B cell (primary cell): ENCODE measurements around the gene BCL2L11. TPM values are rescaled to one million over a fixed set of nuclear protein-coding genes. Genes with fewer than 3 reads are reported as not detected.

Source experiments
- ATAC-seq: fragments of 200-7000 bp; cut with Tn5 transposase; one replicate; pipeline ENCODE4 v1.10.0; 2021; ENCODE audit warnings: low read depth, mild to moderate bottlenecking, moderate number of reproducible peaks, moderate library complexity
- CTCF ChIA-PET: fragments of 350-600 bp; sonication (Branson Sonifier 250); formaldehyde crosslinking; loops from one replicate; lab custom pipeline; 2021; ENCODE audit warnings: antibody characterized with exemption, inconsistent platforms; lab: Charles Lee
- POLR2A ChIA-PET: fragments of 350-600 bp; sonication (Branson Sonifier 250); formaldehyde crosslinking; loops from one replicate; lab custom pipeline; 2021; ENCODE audit warnings: antibody characterized with exemption; lab: Charles Lee
- DNase-seq: peaks from one replicate; pipeline ENCODE4 v3.0.0; 2013
- H2AFZ ChIP-seq: 2 replicates; pipeline ENCODE4 v1.6.1; 2012; ENCODE audit warnings: mild to moderate bottlenecking, low read depth, low read length; ENCODE audit not compliant: insufficient read depth, poor library complexity, severe bottlenecking
- H3K27ac ChIP-seq, 2 donors: 1 replicate in 1 of 2; 2 replicates in 1 of 2; pipeline ENCODE4 v1.5.1; 2012 to 2013; ENCODE audit warnings: low read length in 2 of 2, mild to moderate bottlenecking in 2 of 2, moderate library complexity in 1 of 2
- H3K27me3 ChIP-seq, 4 experiments: fragments of 200-600 bp in 1 of 4; sonication (generic) in 1 of 4; replicated peaks in 1 of 4; 1 replicate in 2 of 4; 2 replicates in 2 of 4; pipeline versions ENCODE4 v1.6.1 to v1.7.0; 2013 to 2016; ENCODE audit warnings: low read length in 3 of 4, mild to moderate bottlenecking in 2 of 4, mixed read lengths in 1 of 4, moderate library complexity in 1 of 4; ENCODE audit not compliant: insufficient read depth in 4 of 4, control insufficient read depth in 3 of 4; ENCODE audit errors: control extremely low read depth in 1 of 4
- H3K36me3 ChIP-seq, 2 experiments: replicated peaks in 1 of 2; 1 replicate in 1 of 2; 2 replicates in 1 of 2; pipeline versions ENCODE4 v1.6.1 to v1.7.1; 2013; ENCODE audit warnings: low read length in 1 of 2; ENCODE audit not compliant: insufficient read depth in 2 of 2, control insufficient read depth in 1 of 2; ENCODE audit errors: control extremely low read depth in 1 of 2, extremely low read depth in 1 of 2
- H3K4me1 ChIP-seq, 2 donors: fragments of 200-600 bp in 1 of 2; sonication (generic) in 1 of 2; 1 replicate in 1 of 2; 2 replicates in 1 of 2; pipeline versions ENCODE4 v1.5.1 to v1.6.1; 2013 to 2017; ENCODE audit warnings: low read length in 2 of 2; ENCODE audit not compliant: control insufficient read depth in 2 of 2, insufficient read depth in 2 of 2
- H3K4me2 ChIP-seq: replicated peaks from 2 replicates; pipeline ENCODE3; 2012; ENCODE audit warnings: mild to moderate bottlenecking, low read depth, low read length; ENCODE audit not compliant: poor library complexity, severe bottlenecking
- H3K4me3 ChIP-seq, 5 experiments: fragments of 200-600 bp in 1 of 5; sonication (generic) in 1 of 5; 1 replicate in 3 of 5; 2 replicates in 2 of 5; pipeline versions ENCODE4 v1.5.1 to v1.7.0; 2011 to 2016; ENCODE audit warnings: low read length in 4 of 5, mild to moderate bottlenecking in 4 of 5, low read depth in 2 of 5, control low read depth in 1 of 5, moderate library complexity in 1 of 5; ENCODE audit not compliant: insufficient read depth in 1 of 5; ENCODE audit errors: control extremely low read depth in 1 of 5, extremely low read depth in 1 of 5
- H3K79me2 ChIP-seq: fragments of 200-600 bp; sonication (generic); one replicate; pipeline ENCODE4 v1.6.0; 2016; ENCODE audit warnings: low read length; ENCODE audit not compliant: control insufficient read depth, insufficient read depth
- H3K9ac ChIP-seq: fragments of 200-600 bp; sonication (generic); 2 replicates; pipeline ENCODE4 v1.6.1; 2017; ENCODE audit warnings: mild to moderate bottlenecking, low read length, moderate library complexity
- H3K9me3 ChIP-seq, 3 donors: one replicate each; pipeline versions ENCODE4 v1.6.1 to v1.7.1; 2013; ENCODE audit warnings: low read length in 2 of 3; ENCODE audit not compliant: control insufficient read depth in 2 of 3, insufficient read depth in 1 of 3; ENCODE audit errors: control extremely low read depth in 1 of 3
- H4K20me1 ChIP-seq: 2 replicates; pipeline ENCODE4 v1.6.0; 2012; ENCODE audit warnings: mild to moderate bottlenecking, low read length; ENCODE audit not compliant: insufficient read depth, control insufficient read depth, poor library complexity, severe bottlenecking
- H3K27ac Mint-ChIP-seq: one replicate; pipeline ENCODE4 v1.8.0; 2021; ENCODE audit warnings: mixed read lengths
- H3K27me3 Mint-ChIP-seq: one replicate; pipeline ENCODE4 v1.8.0; 2021; ENCODE audit warnings: mixed read lengths
- H3K4me1 Mint-ChIP-seq: one replicate; pipeline ENCODE4 v1.8.0; 2021; ENCODE audit warnings: mixed read lengths
- H3K4me3 Mint-ChIP-seq: one replicate; pipeline ENCODE4 v1.8.0; 2021; ENCODE audit warnings: mixed read lengths
- H3K9me3 Mint-ChIP-seq: one replicate; pipeline ENCODE4 v1.8.0; 2022; ENCODE audit warnings: mixed read lengths; ENCODE audit not compliant: insufficient read depth
- CTCF ChIP-seq: fragments of 200-600 bp; IDR thresholded peaks from one replicate; pipeline ENCODE4 v1.8.0; 2022; ENCODE audit warnings: antibody characterized with exemption, mild to moderate bottlenecking
- EZH2 ChIP-seq: IDR thresholded peaks from 2 replicates; pipeline ENCODE4 v1.6.1; 2012; ENCODE audit warnings: borderline replicate concordance, low read depth, mild to moderate bottlenecking, moderate library complexity, low read length; ENCODE audit not compliant: insufficient read depth, poor library complexity, severe bottlenecking
- WGBS: methylation state at CpG from one replicate; pipeline ENCODE4 v1.1.5; 2013; ENCODE audit warnings: missing lambda C conversion rate; ENCODE audit not compliant: insufficient coverage; 5-methylcytosine and 5-hydroxymethylcytosine counted together
- intact Hi-C: fragments of 100-400 bp; cut with micrococcal nuclease; formaldehyde crosslinking; loops from one replicate; pipeline ENCODE4 v1.10.0; 2022
- polyA plus RNA-seq: library from polyadenylated mRNA; depleted of rRNA; stranded (reverse); fragments of >200 nt; gene quantifications from 2 replicates; pipeline ENCODE4 v1.2.3, GENCODE V29; 2012
- total RNA-seq, 2 donors: library from RNA; stranded (reverse); fragments of 120-200 nt in 1 of 2; gene quantifications; 1 replicate in 1 of 2; 2 replicates in 1 of 2; pipeline versions ENCODE4 v1.2.3 to v1.2.4, GENCODE V29; 2013 to 2022

BCL2L11 gene
- total and polyA plus RNA-seq, 2 donors (not counting 1 experiment from before 2014, with no cell fraction given) = 13.8 to 164 TPM

GRCh38 chr2:111207851-111208250 is 87.1 kb downstream of the BCL2L11 start:
- no peak overlapping the region for H3K4me3 Mint-ChIP-seq
- Histone ChIP-seq H3K4me1 (peaks cover 8% of the 10 kb centered on the region in 2 donors), H2AFZ (no peak overlapping the region), H3K9me3 (peaks cover 0 to 3% (median 0%) of the 10 kb centered on the region in 3 donors), H4K20me1 (no peaks in the 10 kb centered on the region), H3K27me3 (no peaks in the 10 kb centered on the region), H3K9ac (no peak overlapping the region), H3K4me3 (no peak overlapping the region), H3K27ac (no peak overlapping the region), H3K36me3 (no peaks in the 10 kb centered on the region), H3K79me2 (no peaks in the 10 kb centered on the region), H3K4me2 (no peak overlapping the region)
- intact Hi-C loops = loop anchor here (10.0 kb wide), 1 partner anchor 153 kb away; no protein-coding TSS in a partner anchor
- CTCF ChIA-PET = interaction anchor here (1.7 to 2.0 kb wide), 3 partner anchors 10 to 50 kb away, joined by 5 to 10 read pairs (median 5); no protein-coding TSS in a partner anchor
- ATAC-seq (no peak), DNase-seq (no peak)
- TF ChIP-seq CTCF = no peak
- TF ChIP-seq EZH2 = no peak
- H3K9me3 Mint-ChIP-seq = no peaks in the 10 kb centered on the region
- POLR2A ChIA-PET = no interaction called here
- 100% methylated on average over 1 of the region's 1 CpG for WGBS
- H3K27ac Mint-ChIP-seq = no peak overlapping the region
- peaks cover 21% of the 10 kb centered on the region for H3K4me1 Mint-ChIP-seq
- no peaks in the 10 kb centered on the region for H3K27me3 Mint-ChIP-seq

DNA sequence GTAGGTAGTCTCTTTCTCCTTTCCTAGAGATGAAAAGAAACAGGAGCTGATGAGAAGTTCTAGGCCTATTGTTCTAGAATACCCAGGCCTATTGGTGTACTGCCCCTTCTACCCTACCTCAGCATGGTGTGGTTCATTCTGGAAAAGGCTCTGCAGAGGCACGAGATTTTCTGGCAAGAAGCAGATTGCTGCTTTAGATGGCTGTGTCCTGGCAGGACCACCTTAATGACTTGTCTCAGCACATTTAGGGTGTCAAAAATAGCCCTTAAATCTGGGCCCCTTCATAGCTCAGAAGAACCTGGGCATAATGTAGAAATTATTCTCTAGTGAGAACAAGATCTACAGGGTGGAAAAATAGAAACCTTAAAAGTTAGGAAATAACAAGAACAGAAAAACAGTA is 87.9 kb downstream of the BCL2L11 start:
- no peaks in the 10 kb centered on the region for H3K79me2 ChIP-seq
- Mint-ChIP-seq H3K9me3 (no peaks in the 10 kb centered on the region), H3K27ac (peak overlapping the region; percentile 77), H3K27me3 (no peaks in the 10 kb centered on the region), H3K4me3 (peak overlapping the region; percentile 54), H3K4me1 (peaks cover 21% of the 10 kb centered on the region)
- no peaks in the 10 kb centered on the region for H3K27me3 ChIP-seq
- peaks cover 0 to 3% (median 3%) of the 10 kb centered on the region in 3 donors for H3K9me3 ChIP-seq
- ChIA-PET POLR2A (interaction anchor here (0.6 to 1.1 kb wide), 5 partner anchors 9 to 89 kb away, joined by 3 to 8 read pairs (median 4); no protein-coding TSS in a partner anchor), CTCF (interaction anchor here (0.9 to 2.0 kb wide), 4 partner anchors 9 to 83 kb away, joined by 4 to 10 read pairs (median 5); no protein-coding TSS in a partner anchor)
- H3K9ac ChIP-seq = no peak overlapping the region
- DNase-seq = no peak
- WGBS = 79% methylated on average over 1 of the region's 1 CpG
- no peak overlapping the region for H3K27ac ChIP-seq
- no peak for TF ChIP-seq EZH2
- no peak for TF ChIP-seq CTCF
- ATAC-seq = peak; percentile 14
- H3K4me1 ChIP-seq = peaks cover 8% of the 10 kb centered on the region in 2 donors
- no peak overlapping the region for H3K4me3 ChIP-seq
- no peaks in the 10 kb centered on the region for H3K36me3 ChIP-seq
- H3K4me2 ChIP-seq = no peak overlapping the region
- no peaks in the 10 kb centered on the region for H4K20me1 ChIP-seq
- H2AFZ ChIP-seq = no peak overlapping the region
- intact Hi-C loops = loop anchor here (1.0 to 10.0 kb wide), 2 partner anchors 11 to 154 kb away; no protein-coding TSS in a partner anchor
